C4-2B (cell line): ENCODE data around the gene GSK3A.

ENCODE experiments used
- ZFX ChIP-seq: fragments of 450-650 bp; IDR thresholded peaks from 2 replicates; pipeline ENCODE4 v1.6.1; 2017
- TF ChIP-seq, protein P1 (sequence below): fragments of 450-650 bp; conservative IDR thresholded peaks from 2 replicates; pipeline ENCODE4 v1.5.1; 2017; ENCODE audit warnings: mild to moderate bottlenecking

DNA sequence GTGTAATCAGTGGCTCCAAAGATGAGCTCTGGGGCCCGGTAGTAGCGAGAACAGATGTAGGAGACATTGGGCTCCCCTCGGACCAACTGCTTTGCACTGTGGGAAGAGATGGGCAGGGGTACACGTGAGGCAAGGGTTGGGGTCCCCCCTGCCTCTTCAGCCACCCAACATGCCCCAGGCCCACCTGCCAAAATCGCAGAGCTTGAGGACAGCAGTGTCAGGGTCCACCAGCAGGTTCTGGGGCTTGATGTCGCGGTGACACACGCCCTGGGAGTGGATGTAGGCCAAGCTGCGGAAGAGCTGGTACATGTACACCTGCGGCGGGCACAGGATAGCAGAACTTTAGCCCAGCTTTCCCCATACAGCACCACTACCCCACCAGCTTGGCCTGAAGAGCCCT is 8.0 kb downstream of the GSK3A start:
- TF ChIP-seq, protein P1, sequence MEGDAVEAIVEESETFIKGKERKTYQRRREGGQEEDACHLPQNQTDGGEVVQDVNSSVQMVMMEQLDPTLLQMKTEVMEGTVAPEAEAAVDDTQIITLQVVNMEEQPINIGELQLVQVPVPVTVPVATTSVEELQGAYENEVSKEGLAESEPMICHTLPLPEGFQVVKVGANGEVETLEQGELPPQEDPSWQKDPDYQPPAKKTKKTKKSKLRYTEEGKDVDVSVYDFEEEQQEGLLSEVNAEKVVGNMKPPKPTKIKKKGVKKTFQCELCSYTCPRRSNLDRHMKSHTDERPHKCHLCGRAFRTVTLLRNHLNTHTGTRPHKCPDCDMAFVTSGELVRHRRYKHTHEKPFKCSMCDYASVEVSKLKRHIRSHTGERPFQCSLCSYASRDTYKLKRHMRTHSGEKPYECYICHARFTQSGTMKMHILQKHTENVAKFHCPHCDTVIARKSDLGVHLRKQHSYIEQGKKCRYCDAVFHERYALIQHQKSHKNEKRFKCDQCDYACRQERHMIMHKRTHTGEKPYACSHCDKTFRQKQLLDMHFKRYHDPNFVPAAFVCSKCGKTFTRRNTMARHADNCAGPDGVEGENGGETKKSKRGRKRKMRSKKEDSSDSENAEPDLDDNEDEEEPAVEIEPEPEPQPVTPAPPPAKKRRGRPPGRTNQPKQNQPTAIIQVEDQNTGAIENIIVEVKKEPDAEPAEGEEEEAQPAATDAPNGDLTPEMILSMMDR: no peak
- no peak for TF ChIP-seq ZFX
